Astrocyte (in vitro differentiated cells and primary cell): ENCODE measurements around the gene NT5DC3.

Experiments used
- EZH2 ChIP-seq: IDR thresholded peaks from 2 replicates; pipeline ENCODE4 v1.6.1; 2012; ENCODE audit warnings: mild to moderate bottlenecking, low read length, inconsistent platforms; ENCODE audit not compliant: insufficient read depth
- TF ChIP-seq, protein P1 (sequence below): IDR thresholded peaks from 2 replicates; pipeline ENCODE4 v1.5.1; 2011; ENCODE audit warnings: low read depth, mild to moderate bottlenecking, inconsistent platforms, low read length, moderate library complexity; ENCODE audit not compliant: insufficient read depth

DNA sequence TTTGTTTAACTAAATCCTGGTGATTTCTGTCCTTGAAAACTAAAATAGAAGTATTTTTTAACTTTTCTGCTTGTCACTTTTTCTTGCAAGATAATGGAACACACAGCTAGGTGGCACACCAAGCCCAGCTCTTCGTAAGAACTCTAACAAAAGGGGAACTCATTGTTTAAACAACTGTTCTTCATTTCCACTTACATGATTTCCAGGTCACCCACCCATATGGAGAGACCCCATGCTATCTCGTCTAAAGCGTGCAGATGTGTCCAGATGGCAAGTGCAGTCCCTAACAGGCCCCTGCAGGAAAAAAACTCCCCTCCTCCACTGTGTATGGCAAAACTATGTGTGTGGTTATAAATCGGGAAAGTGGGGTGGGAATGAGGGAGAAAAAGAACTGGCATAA is 43.3 kb upstream of the NT5DC3 start:
- no peak for TF ChIP-seq EZH2
- TF ChIP-seq, protein P1, sequence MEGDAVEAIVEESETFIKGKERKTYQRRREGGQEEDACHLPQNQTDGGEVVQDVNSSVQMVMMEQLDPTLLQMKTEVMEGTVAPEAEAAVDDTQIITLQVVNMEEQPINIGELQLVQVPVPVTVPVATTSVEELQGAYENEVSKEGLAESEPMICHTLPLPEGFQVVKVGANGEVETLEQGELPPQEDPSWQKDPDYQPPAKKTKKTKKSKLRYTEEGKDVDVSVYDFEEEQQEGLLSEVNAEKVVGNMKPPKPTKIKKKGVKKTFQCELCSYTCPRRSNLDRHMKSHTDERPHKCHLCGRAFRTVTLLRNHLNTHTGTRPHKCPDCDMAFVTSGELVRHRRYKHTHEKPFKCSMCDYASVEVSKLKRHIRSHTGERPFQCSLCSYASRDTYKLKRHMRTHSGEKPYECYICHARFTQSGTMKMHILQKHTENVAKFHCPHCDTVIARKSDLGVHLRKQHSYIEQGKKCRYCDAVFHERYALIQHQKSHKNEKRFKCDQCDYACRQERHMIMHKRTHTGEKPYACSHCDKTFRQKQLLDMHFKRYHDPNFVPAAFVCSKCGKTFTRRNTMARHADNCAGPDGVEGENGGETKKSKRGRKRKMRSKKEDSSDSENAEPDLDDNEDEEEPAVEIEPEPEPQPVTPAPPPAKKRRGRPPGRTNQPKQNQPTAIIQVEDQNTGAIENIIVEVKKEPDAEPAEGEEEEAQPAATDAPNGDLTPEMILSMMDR, result peak; percentile 44
